Hematopoietic multipotent progenitor cell treated with erythropoietin and hydrocortisone succinate and interleukin-3 and kit ligand, for 15 days (in vitro differentiated cells): ENCODE results near the gene C10orf95.

Source experiments
- DNase-seq: peaks from one replicate; pipeline ENCODE4 v3.0.0-alpha.2; 2015; ENCODE audit warnings: low spot score

Gene C10orf95

GRCh38 chr10:102434394-102435132, 16.8 kb downstream of the C10orf95 start:
- DNase-seq = no peak

- no peak for DNase-seq
Measured at GRCh38 chr10:102433619-102434046, 17.7 kb downstream of the C10orf95 start.

DNA sequence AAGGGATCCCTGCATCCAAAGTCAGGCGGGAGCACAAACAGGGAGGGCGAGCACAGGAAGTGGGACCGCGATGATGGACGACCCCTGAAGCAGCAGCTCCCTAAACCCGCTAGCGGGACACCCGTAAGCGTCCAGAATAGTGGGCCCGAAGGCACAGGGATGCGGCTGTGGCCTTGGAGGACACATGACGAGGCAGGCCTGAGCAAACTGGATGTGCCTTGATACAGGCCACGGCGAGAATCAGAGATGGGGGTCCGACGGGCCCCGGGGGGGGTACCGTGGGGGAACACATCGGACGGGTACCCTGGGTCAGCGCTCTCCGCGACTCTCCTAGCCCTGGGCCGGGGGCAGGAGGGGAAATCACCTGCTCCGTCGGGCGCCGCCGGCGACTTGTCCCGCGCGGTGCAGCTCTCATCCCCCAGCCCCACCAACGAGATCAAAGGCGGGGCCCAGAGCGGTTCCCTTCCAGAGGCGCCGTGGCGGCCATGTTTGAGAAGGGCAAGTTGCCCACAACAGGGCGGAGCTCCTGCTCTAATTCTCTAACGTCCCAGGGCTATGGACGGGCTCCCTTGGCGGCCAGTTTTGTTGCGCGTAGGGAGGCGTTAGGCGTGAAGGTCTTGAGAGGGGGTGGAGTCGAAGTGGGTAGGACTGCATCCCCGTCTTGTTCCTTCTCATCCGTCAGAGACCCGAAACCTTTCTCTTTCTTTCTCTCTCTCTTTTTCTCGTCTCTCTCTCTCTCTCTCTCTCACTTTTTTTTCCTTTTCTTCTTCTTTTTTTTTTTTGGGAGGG, 19.0 kb downstream of the C10orf95 start, which contains the start of gene CUEDC2:
TSS of gene CUEDC2 (minus strand) at position 413 of the 789 bp plus-strand sequence. CDS start 7,386 bp downstream, outside the sequence.
- DNase-seq = peak; percentile 94

DNA sequence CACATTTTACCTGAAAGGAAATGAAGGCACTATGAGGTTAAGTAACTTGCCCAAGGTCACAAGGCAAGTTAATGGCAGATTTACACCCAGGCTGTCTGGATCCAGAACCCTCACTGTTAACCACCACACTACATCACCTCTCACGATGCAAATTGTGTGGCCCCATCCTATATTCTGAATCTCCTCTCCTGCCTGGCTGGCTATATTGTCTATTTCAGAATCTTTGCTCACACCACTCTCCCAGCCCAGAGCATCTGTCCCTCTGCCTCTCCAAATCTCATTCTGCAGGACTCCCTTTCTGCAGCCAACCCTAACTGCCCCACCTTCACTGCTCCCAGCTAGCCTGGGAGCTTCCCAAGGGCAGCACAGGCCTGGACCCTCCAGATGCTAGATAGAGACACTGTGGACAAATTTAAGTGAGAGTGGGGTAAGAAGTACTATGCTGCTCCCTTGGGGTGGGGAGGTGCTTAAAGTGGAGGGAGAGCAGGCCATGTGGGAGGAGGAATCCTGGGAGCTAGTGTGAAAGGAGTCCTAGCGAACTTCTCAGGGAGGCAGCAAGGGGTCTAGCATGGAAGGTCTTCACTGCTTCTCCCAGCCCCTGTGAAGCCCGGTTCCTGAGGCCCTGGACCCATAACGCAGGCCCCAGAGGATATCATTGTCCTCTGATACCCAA, 19.8 kb downstream of the C10orf95 start:
- no peak for DNase-seq

DNA sequence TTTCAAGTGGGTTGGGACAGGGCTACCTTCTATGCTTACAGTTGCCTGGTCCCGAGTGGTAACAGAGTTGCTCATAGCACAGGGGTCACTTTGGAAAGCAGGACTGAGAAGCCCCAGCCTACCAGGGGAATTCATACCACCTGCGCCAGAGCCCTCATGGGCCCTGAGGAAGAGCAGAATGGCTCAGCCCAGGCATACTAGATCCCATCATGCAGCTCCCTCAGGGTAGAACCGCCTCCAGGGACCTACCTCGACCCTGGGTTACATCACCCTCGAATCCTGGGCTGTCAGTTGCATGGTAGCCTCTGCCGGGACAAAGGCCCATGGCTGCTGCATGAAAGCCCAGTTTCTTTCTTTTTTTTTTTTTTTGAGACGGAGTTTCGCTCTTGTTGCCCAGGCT, 21.9 kb downstream of the C10orf95 start:
- no peak for DNase-seq

DNA sequence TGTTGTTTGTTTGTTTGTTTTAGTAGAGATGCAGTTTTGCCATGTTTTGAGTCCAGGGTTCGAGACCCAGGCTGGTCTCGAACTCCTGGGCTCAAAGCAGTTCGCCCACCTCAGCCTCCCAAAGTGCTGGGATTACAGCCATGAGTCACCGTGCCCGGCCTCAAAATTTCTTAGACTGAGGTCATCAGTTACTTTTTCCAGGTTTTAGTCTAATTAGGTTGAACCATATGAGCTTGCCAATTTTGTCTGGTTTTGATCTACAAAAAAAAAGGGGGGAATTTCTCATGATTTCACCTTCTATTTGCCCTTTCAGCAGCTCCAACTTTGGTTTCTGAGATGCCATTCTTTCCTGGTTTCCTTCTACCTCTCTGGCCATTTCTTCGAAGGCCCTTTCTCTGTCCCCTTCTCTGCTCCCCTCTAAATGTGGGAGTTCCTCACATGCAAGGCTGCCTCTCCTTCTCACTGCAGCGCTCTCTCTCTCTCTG, 24.5 kb downstream of the C10orf95 start:
- DNase-seq = no peak

DNA sequence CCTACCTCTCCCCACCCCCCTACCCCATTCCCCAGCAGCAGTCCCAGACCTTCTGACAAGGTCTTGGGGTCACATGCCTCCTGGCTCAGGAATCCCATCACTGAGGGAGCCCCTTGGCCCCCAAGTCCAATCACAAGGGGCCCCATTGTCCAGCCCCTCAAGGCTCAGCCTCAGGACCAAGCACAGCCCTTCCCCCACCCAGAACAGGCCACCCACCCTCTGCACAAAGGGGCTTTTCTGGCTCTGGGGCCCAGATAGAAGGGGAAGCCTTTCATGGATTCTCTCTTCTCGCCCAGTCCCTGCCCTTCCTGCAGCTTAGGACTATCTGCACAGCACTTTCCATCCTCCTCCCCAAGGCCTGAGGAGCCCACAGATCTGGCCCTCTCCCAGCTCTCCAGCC, 25.9 kb downstream of the C10orf95 start:
- no peak for DNase-seq

GRCh38 chr10:102424916-102425315, 26.4 kb downstream of the C10orf95 start:
- no peak for DNase-seq

GRCh38 chr10:102424145-102424544, 27.2 kb downstream of the C10orf95 start:
- DNase-seq = no peak

DNA sequence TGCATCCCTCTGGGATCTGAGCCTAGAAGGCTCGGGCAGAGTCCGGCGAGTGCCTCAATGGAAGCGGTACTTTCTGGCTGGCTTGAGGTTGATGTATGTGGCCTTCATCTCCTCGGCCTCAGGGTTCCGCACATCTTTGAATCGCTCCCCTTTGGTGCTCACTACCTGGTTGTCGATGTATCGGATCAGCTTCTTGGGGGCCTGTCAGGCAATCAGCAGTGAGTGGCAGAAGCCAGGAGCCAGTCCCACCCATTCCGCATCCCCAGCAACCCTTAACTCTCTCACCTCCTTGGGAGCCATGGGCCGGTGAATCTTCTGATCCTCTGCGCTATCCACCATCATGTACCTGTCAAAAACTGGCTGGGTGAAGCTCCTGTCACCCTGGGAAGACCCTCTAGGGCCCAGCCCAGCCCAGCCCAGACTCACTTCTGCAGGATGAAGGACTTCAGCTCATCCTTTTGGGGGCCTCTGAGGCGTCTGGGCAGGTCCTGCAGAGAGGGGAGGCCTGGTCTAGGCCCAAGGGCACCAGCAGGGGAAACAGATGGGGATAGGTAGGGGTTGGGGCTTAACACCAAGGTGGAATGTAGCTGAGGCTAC, 27.9 kb downstream of the C10orf95 start:
- no peak for DNase-seq

DNA sequence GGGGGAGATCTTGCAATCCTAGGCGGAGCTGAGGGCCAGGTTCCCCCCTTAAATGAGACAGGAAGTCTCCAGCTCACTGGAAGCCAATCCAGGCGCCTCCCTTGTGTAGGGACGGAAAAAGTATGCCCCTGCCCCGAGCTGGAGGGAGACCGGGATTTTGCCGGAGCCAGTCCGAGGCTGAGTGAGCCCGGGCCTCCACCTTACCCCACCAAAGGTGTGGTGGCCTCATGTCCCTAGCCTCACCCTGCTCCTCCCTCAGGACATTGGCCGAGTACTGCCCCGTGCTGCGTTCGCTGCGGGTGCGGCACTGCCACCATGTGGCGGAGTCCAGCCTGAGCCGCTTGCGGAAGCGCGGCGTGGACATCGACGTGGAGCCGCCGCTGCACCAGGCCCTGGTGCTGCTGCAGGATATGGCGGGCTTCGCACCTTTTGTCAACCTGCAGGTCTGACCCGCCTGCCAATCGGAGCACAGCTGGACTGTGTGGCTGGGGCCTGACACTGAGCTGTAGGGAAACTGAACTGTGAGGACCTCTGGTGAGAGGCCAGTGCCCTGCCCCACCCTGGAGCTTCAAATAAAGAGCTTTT, 28.7 kb downstream of the C10orf95 start:
- peak; percentile 76 for DNase-seq

DNA sequence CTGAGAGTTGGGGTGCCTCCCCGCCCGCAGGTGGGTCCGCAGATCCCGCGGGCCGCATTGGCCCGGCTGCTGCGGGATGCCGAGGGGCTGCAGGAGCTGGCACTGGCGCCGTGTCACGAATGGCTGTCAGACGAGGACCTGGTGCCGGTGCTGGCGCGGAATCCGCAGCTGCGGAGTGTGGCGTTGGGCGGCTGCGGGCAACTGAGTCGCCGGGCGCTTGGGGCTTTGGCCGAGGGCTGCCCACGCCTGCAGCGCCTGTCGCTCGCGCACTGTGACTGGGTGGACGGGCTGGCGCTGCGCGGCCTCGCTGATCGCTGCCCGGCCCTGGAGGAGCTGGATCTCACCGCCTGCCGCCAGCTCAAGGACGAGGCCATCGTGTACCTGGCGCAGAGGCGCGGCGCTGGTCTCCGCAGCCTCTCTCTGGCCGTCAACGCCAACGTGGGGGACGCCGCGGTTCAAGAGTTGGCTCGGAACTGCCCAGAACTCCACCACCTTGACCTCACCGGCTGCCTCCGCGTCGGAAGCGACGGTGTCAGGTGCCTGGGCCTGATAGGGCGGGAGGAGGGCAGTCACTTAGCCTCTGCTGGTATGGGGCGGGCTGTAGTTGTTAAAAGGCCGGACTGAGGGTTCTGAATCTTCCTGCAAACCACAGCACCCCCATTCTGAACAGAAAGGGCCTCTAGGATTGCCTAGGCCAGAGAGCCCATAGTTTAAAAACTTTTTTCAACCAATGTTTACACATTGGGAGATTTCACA, 29.4 kb downstream of the C10orf95 start:
- peak; percentile 50 for DNase-seq

- DNase-seq = no peak
Measured at GRCh38 chr10:102421507-102421756, 29.9 kb downstream of the C10orf95 start.

GRCh38 chr10:102420714-102421506, 30.4 kb downstream of the C10orf95 start, which contains the start of gene FBXL15:
TSS of gene FBXL15 (plus strand) at chr10:102420836. CDS start at chr10:102421130, 294 bp downstream.
- peak; percentile 98 for DNase-seq

- DNase-seq = no peak
Measured at GRCh38 chr10:102420181-102420713, 31.1 kb downstream of the C10orf95 start.

DNA sequence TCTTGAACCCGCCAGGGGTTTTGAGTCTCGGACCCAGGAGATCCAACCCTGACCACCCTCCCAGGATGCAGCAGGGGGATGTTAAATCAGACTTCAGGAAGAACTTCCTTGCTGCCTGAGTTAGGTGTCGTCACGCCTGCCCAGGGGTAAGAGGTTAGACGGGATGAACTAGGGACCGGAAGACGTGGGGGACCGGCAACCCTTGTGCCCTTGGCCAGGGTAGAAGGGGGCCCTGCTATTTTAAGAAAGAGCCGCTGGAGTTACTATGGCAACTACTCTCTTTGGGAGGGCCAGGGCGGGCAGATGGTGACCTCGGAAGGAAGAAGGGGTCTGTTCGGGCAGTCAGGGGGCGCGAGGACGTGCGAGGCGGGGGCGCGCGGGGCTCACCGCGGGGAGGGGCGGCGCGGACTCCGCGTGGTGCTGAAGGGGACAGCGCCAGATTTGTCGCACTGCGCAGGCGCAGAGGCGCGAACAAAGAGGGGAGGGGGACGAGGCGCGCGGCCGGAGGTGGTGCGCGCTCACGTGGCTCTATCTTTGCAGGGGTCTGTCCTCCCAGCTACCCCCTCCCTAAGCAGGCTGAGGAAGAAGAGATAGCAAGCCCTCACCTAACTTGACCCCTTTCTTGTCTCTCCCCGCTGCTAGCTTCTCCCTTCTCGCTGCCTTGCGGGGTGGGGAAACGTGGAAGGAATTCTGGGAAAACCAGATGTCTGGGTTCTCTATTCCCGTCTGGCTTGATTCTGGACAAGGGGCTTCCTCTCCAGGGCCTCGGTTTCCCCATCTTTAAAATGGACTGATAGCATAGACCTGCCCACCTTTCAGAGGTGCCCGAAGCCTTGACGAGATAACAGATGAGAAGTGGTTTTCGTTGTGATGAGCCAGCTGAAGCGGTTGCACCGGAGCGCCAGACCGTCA, 31.8 kb downstream of the C10orf95 start:
- peak; percentile 37 for DNase-seq

GRCh38 chr10:102418622-102419268, 32.6 kb downstream of the C10orf95 start, which contains the start of gene PSD:
TSS of gene PSD (minus strand) at chr10:102418785. CDS start at chr10:102417038, 1,747 bp downstream.
- DNase-seq = no peak

- no peak for DNase-seq
Measured at GRCh38 chr10:102416695-102417094, 34.6 kb downstream of the C10orf95 start.
